ENCODE results near the gene PRRX1. TPM values are rescaled to one million over a fixed set of nuclear protein-coding genes. Genes with fewer than 3 reads are reported as not detected.

PRRX1 gene
- total RNA-seq, 2 experiments from 2014 or later = not detected

GRCh38 chr1:170620164-170620563, 43.8 kb upstream of the PRRX1 start:
- Mint-ChIP-seq H3K36me3 (ENCODE audit: low read depth) (no peaks in the 10 kb centered on the region), H3K4me3 (no peak overlapping the region), H3K27me3 (peaks cover 21% of the 10 kb centered on the region), H3K27ac (no peak overlapping the region), H3K9me3 (no peaks in the 10 kb centered on the region), H3K4me1 (ENCODE audit: low read depth) (peaks cover 2% of the 10 kb centered on the region)
- intact Hi-C loops (cut with micrococcal nuclease) = no loop called here
- ChIA-PET POLR2A (no interaction called here), CTCF (no interaction called here)
- TF ChIP-seq CTCF (IDR thresholded peaks at IDR 0.05) = no peak
- no peak for ATAC-seq
- DNase-seq = no peak

GRCh38 chr1:170623171-170623570, 40.8 kb upstream of the PRRX1 start:
- Mint-ChIP-seq H3K4me3 (no peak overlapping the region), H3K27ac (no peak overlapping the region), H3K4me1 (ENCODE audit: low read depth) (peaks cover 2% of the 10 kb centered on the region), H3K27me3 (peaks cover 15% of the 10 kb centered on the region), H3K9me3 (no peaks in the 10 kb centered on the region), H3K36me3 (ENCODE audit: low read depth) (no peaks in the 10 kb centered on the region)
- POLR2A ChIA-PET = no interaction called here
- DNase-seq = no peak
- ATAC-seq = no peak
- CTCF ChIA-PET = interaction anchor here (0.7 kb wide), 1 partner anchor 123 kb away, joined by 3 read pairs; no protein-coding TSS in a partner anchor
- no peak for TF ChIP-seq CTCF (IDR thresholded peaks at IDR 0.05)
- intact Hi-C loops (cut with micrococcal nuclease) = no loop called here

- Mint-ChIP-seq H3K4me3 (no peak overlapping the region), H3K27ac (no peak overlapping the region), H3K27me3 (peaks cover 23% of the 10 kb centered on the region), H3K4me1 (ENCODE audit: low read depth) (no peaks in the 10 kb centered on the region), H3K9me3 (no peaks in the 10 kb centered on the region), H3K36me3 (ENCODE audit: low read depth) (no peaks in the 10 kb centered on the region)
- DNase-seq (no peak), ATAC-seq (no peak)
- ChIA-PET CTCF (no interaction called here), POLR2A (no interaction called here)
- intact Hi-C loops (cut with micrococcal nuclease) = no loop called here
- TF ChIP-seq CTCF (IDR thresholded peaks at IDR 0.05) = no peak
Measured at GRCh38 chr1:170624146-170624545, 39.8 kb upstream of the PRRX1 start.

GRCh38 chr1:170630977-170631376, 33.0 kb upstream of the PRRX1 start:
- Mint-ChIP-seq H3K27ac (no peak overlapping the region), H3K4me3 (no peak overlapping the region), H3K36me3 (ENCODE audit: low read depth) (no peaks in the 10 kb centered on the region), H3K27me3 (peaks cover 31% of the 10 kb centered on the region), H3K9me3 (no peaks in the 10 kb centered on the region), H3K4me1 (ENCODE audit: low read depth) (peaks cover 2% of the 10 kb centered on the region)
- intact Hi-C loops (cut with micrococcal nuclease) = no loop called here
- ChIA-PET POLR2A (no interaction called here), CTCF (no interaction called here)
- DNase-seq = no peak
- TF ChIP-seq CTCF (IDR thresholded peaks at IDR 0.05) = no peak
- ATAC-seq = no peak

GRCh38 chr1:170634293-170634692, 29.6 kb upstream of the PRRX1 start:
- POLR2A ChIA-PET = no interaction called here

More at GRCh38 chr1:170634293-170634692, 29.6 kb upstream of the PRRX1 start:
- no peak for DNase-seq
- CTCF ChIA-PET = no interaction called here
- Mint-ChIP-seq H3K27me3 (peaks cover 22% of the 10 kb centered on the region), H3K4me1 (ENCODE audit: low read depth) (peaks cover 2% of the 10 kb centered on the region), H3K27ac (no peak overlapping the region), H3K4me3 (no peak overlapping the region), H3K9me3 (peaks cover 1% of the 10 kb centered on the region), H3K36me3 (ENCODE audit: low read depth) (no peaks in the 10 kb centered on the region)
- no peak for TF ChIP-seq CTCF (IDR thresholded peaks at IDR 0.05)
- intact Hi-C loops (cut with micrococcal nuclease) = no loop called here
- ATAC-seq = no peak
